ENCODE measurements around the gene GNMT.

Gene GNMT

DNA sequence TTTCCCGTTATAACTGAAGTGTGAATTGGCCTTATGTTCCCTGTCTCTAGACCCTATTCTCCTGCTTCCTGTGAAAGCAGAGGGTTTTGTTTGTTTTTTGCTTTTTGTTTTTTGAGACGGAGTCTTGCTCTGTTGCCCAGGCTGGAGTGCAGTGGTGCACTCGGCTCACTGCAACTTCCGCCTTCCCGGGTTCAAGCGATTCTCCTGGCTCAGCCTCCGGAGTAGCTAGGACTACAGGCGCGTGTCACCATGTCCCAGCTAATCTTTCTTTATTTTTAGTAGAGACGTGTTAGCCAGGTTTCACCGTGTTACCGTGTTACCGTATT lies 674 bp upstream of the GNMT start:
- Histone ChIP-seq H3K4me3 (no peak overlapping the region), H3K27ac (no peak overlapping the region), H3K9me3 (ENCODE audit: low read depth, low read length) (no peaks in the 10 kb centered on the region), H3K9ac (ENCODE audit: insufficient read length) (no peak overlapping the region), H3K36me3 (ENCODE audit: insufficient read depth, low read length) (no peaks in the 10 kb centered on the region; the same call in 1 of the 2 replicates)
- no peak for DNase-seq (ENCODE audit: low read depth, low spot score)
- TF ChIP-seq FOXP2 (optimal IDR thresholded peaks at IDR 0.05; ENCODE audit: control extremely low read depth, extremely low read length, insufficient read depth) (no peak), EZH2 (IDR thresholded peaks at IDR 0.05) (no peak), POLR2AphosphoS5 (IDR thresholded peaks at IDR 0.05; ENCODE audit: borderline replicate concordance, low read depth, low read length) (no peak)

DNA sequence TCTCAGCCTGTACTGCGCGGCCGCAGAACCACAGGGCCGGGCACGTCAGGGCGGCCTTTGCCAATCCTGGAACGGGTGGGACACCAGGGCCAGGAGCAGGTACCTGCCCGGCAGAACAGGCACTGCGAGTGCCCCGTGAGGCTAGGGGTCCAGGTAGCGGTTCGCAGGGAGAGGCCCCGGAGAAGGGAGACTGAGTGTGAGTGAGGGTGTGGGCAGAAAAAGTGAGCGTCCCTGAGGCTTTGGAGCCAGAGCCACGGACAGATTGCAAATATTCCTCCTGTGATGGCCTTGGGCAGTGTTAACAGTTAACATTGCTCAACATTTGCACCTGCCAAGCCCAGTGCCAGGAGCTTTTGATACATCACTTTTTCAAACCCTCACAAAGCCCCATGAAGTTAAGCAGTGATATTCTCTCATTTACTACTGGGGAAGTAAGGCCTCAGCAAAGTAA lies 491 bp downstream of the GNMT start:
- no peak overlapping the region for H3K9ac ChIP-seq (ENCODE audit: insufficient read length)
- no peak for DNase-seq (ENCODE audit: low read depth, low spot score)
- no peaks in the 10 kb centered on the region for H3K9me3 ChIP-seq (ENCODE audit: low read depth, low read length)
- TF ChIP-seq FOXP2 (optimal IDR thresholded peaks at IDR 0.05; ENCODE audit: control extremely low read depth, extremely low read length, insufficient read depth) (no peak), POLR2AphosphoS5 (IDR thresholded peaks at IDR 0.05; ENCODE audit: borderline replicate concordance, low read depth, low read length) (no peak), EZH2 (IDR thresholded peaks at IDR 0.05) (no peak)
- no peak overlapping the region for H3K27ac ChIP-seq
- H3K36me3 ChIP-seq (ENCODE audit: insufficient read depth, low read length) = no peaks in the 10 kb centered on the region; the same call in 1 of the 2 replicates
- no peak overlapping the region for H3K4me3 ChIP-seq

DNA sequence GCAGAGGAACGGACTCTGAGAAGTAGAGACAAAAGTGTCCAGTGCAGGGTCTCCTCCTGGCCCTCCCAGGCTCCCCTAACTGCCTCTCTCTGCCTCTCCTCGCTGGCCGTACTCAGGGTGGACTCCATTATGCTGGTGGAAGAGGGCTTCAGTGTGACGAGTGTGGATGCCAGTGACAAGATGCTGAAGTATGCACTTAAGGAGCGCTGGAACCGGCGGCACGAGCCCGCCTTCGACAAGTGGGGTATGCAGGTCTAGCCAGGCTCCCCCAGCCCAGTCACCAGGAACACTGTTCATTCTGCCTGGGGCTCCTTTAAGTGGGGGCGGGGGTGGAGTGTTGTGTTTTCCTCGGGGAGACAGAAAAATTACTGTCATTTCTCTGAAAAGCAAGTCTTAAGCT lies 1.5 kb downstream of the GNMT start:
- Histone ChIP-seq H3K9me3 (ENCODE audit: low read depth, low read length) (no peaks in the 10 kb centered on the region), H3K9ac (ENCODE audit: insufficient read length) (no peak overlapping the region), H3K4me3 (no peak overlapping the region), H3K27ac (peak overlapping the region; percentile 42; the same call in 1 of the 2 replicates), H3K36me3 (ENCODE audit: insufficient read depth, low read length) (no peaks in the 10 kb centered on the region; the same call in 1 of the 2 replicates)
- no peak for DNase-seq (ENCODE audit: low read depth, low spot score)
- TF ChIP-seq FOXP2 (optimal IDR thresholded peaks at IDR 0.05; ENCODE audit: control extremely low read depth, extremely low read length, insufficient read depth) = no peak
- no peak for TF ChIP-seq POLR2AphosphoS5 (IDR thresholded peaks at IDR 0.05; ENCODE audit: borderline replicate concordance, low read depth, low read length)
- no peak for TF ChIP-seq EZH2 (IDR thresholded peaks at IDR 0.05)

DNA sequence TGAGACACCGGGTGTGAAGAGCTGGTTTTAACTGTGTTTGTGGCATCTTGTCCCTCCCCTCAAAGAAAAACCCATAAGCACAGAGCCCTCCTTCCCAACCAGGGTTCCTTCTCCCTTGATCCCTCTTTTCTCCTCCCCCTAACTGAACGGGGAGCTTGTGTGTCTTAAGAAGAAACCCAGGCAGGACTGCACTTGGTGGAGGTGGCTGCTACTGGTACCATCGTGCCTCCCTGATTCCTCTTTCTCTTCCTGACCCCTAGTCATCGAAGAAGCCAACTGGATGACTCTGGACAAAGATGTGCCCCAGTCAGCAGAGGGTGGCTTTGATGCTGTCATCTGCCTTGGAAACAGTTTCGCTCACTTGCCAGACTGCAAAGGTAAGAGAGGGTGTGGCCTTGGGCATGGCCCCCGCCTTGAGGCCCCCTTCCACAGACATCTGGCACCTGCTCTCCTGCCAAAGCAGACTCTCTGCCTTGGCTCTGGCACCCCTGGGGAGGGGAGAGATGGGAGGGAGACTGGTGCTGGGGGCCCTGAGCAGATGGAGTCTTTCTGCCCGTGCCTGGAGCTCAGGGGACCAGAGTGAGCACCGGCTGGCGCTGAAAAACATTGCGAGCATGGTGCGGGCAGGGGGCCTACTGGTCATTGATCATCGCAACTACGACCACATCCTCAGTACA lies 2.1 kb downstream of the GNMT start:
- DNase-seq (ENCODE audit: low read depth, low spot score) = no peak
- Histone ChIP-seq H3K9ac (ENCODE audit: insufficient read length) (no peak overlapping the region), H3K27ac (peak overlapping the region; percentile 42; the same call in 1 of the 2 replicates), H3K36me3 (ENCODE audit: insufficient read depth, low read length) (no peaks in the 10 kb centered on the region; the same call in 1 of the 2 replicates), H3K4me3 (no peak overlapping the region), H3K9me3 (ENCODE audit: low read depth, low read length) (no peaks in the 10 kb centered on the region)
- TF ChIP-seq FOXP2 (optimal IDR thresholded peaks at IDR 0.05; ENCODE audit: control extremely low read depth, extremely low read length, insufficient read depth) (no peak), POLR2AphosphoS5 (IDR thresholded peaks at IDR 0.05; ENCODE audit: borderline replicate concordance, low read depth, low read length) (no peak), EZH2 (IDR thresholded peaks at IDR 0.05) (no peak)

DNA sequence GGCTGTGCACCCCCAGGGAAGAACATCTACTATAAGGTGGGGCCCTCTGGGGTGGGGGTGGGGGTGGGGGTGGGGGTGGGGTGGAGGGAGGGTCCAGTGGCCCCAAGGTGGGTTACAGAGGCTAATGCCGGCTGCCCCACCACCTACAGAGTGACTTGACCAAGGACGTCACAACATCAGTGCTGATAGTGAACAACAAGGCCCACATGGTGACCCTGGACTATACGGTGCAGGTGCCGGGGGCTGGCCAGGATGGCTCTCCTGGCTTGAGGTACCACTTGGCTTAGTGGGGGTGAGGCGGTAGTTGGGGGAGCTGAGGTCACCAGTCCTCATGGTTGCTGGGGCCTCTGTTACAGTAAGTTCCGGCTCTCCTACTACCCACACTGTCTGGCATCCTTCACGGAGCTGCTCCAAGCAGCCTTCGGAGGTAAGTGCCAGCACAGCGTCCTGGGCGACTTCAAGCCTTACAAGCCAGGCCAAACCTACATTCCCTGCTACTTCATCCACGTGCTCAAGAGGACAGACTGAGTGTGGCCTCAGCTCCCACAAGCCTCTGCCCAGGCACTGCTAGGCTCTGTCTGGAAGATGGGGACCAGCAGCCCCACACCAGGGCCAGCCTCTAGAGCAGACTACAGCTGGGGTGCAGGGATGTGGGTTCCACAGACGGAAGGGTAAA lies 2.8 kb downstream of the GNMT start:
- Histone ChIP-seq H3K36me3 (ENCODE audit: insufficient read depth, low read length) (no peaks in the 10 kb centered on the region; the same call in 1 of the 2 replicates), H3K9me3 (ENCODE audit: low read depth, low read length) (no peaks in the 10 kb centered on the region), H3K27ac (no peak overlapping the region)

DNA sequence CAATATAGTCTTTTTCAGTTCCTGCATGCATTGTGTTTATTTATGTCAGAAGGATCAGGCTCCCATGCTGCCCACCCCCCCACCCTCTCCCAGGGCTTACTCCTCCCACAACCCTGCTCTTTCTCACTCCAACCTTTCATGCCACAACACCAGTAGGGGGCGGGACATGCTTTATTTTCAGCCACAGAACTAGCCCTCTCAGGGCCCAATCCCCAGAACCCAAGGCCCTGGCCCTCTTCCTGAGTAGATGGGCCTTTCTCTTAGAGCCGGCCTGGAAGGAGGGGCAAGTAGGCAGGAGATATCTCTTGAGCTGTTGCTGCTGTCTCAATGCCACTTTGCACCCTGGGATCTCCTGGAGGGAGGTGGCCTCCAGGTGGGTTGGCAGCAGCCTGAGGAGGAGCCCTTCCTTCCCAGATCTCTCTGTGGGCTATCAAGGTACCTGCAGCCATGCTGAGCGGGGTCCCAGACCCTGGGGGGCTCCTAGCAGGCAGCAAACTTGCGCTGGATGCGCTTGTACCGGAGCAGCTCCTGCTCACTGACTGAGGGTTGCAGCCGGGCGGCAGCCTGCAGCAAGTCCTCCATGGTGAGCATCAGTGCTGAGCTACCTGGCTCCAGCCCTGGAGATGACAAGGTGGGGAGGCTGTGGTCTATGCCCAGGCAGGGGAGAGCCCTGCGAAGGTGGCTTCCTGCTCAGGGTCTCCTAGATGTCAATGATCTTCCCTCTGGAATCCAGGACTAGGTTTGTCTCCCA lies 3.5 kb downstream of the GNMT start:
- Histone ChIP-seq H3K27ac (no peak overlapping the region), H3K4me3 (no peak overlapping the region), H3K9ac (ENCODE audit: insufficient read length) (no peak overlapping the region), H3K9me3 (ENCODE audit: low read depth, low read length) (no peaks in the 10 kb centered on the region), H3K36me3 (ENCODE audit: insufficient read depth, low read length) (no peaks in the 10 kb centered on the region; the same call in 1 of the 2 replicates)
- TF ChIP-seq POLR2AphosphoS5 (IDR thresholded peaks at IDR 0.05; ENCODE audit: borderline replicate concordance, low read depth, low read length) = no peak
- no peak for TF ChIP-seq EZH2 (IDR thresholded peaks at IDR 0.05)
- TF ChIP-seq FOXP2 (optimal IDR thresholded peaks at IDR 0.05; ENCODE audit: control extremely low read depth, extremely low read length, insufficient read depth) = no peak
- no peak for DNase-seq (ENCODE audit: low read depth, low spot score)

More for the DNA sequence above, 2.8 kb downstream of the GNMT start:
- no peak overlapping the region for H3K9ac ChIP-seq (ENCODE audit: insufficient read length)
- DNase-seq (ENCODE audit: low read depth, low spot score) = no peak
- H3K4me3 ChIP-seq = no peak overlapping the region
- TF ChIP-seq EZH2 (IDR thresholded peaks at IDR 0.05) (no peak), POLR2AphosphoS5 (IDR thresholded peaks at IDR 0.05; ENCODE audit: borderline replicate concordance, low read depth, low read length) (no peak), FOXP2 (optimal IDR thresholded peaks at IDR 0.05; ENCODE audit: control extremely low read depth, extremely low read length, insufficient read depth) (no peak)

DNA sequence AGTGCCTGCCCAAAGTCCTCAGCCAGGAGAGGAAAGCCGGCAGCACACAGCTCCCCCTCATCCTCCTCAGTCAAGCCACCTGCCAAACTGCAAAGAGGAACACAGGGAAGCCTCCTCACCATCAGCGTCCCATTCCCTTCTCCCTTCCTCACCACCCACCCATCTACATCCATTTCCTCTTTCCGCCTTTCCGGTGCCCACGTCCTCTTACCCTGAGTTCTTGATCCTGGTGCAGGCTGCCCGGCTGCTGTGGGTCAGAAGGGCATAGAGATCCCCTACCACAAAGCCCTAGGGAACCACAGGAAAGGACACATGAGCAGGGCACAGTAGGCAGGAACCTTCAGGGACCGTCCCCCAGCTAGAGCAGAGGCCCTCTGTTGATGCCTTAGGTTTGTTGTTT lies 6.0 kb downstream of the GNMT start:
- no peaks in the 10 kb centered on the region; the same call in 1 of the 2 replicates for H3K36me3 ChIP-seq (ENCODE audit: insufficient read depth, low read length)
- TF ChIP-seq EZH2 (IDR thresholded peaks at IDR 0.05) (no peak), FOXP2 (optimal IDR thresholded peaks at IDR 0.05; ENCODE audit: control extremely low read depth, extremely low read length, insufficient read depth) (no peak), POLR2AphosphoS5 (IDR thresholded peaks at IDR 0.05; ENCODE audit: borderline replicate concordance, low read depth, low read length) (no peak)

DNA sequence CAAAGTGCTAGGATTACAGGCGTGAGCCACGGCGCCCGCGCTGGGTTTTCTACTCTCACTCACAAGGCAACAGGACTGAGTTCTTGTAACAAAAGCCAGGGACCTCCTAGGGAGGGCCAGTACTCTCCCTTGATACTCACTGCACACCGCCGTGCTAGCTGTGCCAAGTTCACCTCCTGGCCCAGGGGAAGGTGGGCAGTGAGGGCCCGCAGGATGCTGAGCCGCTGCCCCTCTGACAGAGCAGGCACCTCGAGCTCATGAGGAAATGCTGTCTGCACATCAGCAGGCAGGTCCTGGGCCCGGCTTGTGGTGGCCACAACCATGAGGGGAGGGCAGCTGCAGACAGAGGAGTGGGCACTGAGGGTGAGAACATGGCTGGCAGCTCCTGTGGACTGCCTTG lies 6.7 kb downstream of the GNMT start:
- H3K4me3 ChIP-seq = no peak overlapping the region
- no peaks in the 10 kb centered on the region for H3K9me3 ChIP-seq (ENCODE audit: low read depth, low read length)
- no peak overlapping the region for H3K27ac ChIP-seq
- TF ChIP-seq EZH2 (IDR thresholded peaks at IDR 0.05) = no peak
- TF ChIP-seq POLR2AphosphoS5 (IDR thresholded peaks at IDR 0.05; ENCODE audit: borderline replicate concordance, low read depth, low read length) = no peak
- TF ChIP-seq FOXP2 (optimal IDR thresholded peaks at IDR 0.05; ENCODE audit: control extremely low read depth, extremely low read length, insufficient read depth) = no peak
- H3K36me3 ChIP-seq (ENCODE audit: insufficient read depth, low read length) = no peaks in the 10 kb centered on the region; the same call in 1 of the 2 replicates
- no peak overlapping the region for H3K9ac ChIP-seq (ENCODE audit: insufficient read length)
- no peak for DNase-seq (ENCODE audit: low read depth, low spot score)

More for the DNA sequence above, 6.0 kb downstream of the GNMT start:
- Histone ChIP-seq H3K27ac (no peak overlapping the region), H3K9ac (ENCODE audit: insufficient read length) (no peak overlapping the region), H3K4me3 (no peak overlapping the region), H3K9me3 (ENCODE audit: low read depth, low read length) (no peaks in the 10 kb centered on the region)
- DNase-seq (ENCODE audit: low read depth, low spot score) = no peak
